K562 (cell line): ENCODE measurements around the gene ACADVL. TPM values are rescaled to one million over a fixed set of nuclear protein-coding genes. Genes with fewer than 3 reads are reported as not detected.

Experiments used
- ARNT ChIP-seq, 2 experiments: fragments of 450-650 bp; IDR thresholded peaks; 2 replicates each; pipeline ENCODE4 v1.6.1; 2016; ENCODE audit warnings: mild to moderate bottlenecking in 1 of 2
- CBFA2T2 ChIP-seq: fragments of 450-650 bp; conservative IDR thresholded peaks from 2 replicates; pipeline ENCODE4 v1.6.1; 2017; ENCODE audit warnings: mild to moderate bottlenecking
- CBFB ChIP-seq: sonication (generic); formaldehyde crosslinking; IDR thresholded peaks from 2 replicates; pipeline ENCODE4 v1.4.0; 2020; ENCODE audit warnings: mild to moderate bottlenecking, missing genetic modification reagents
- FOXO4 ChIP-seq: fragments of 450-650 bp; formaldehyde crosslinking; IDR thresholded peaks from 2 replicates; pipeline ENCODE4 v1.4.0; 2020; ENCODE audit warnings: mild to moderate bottlenecking, moderate library complexity
- GABPB2 ChIP-seq: fragments of 250-450 bp; sonication (Bioruptor Pico); conservative IDR thresholded peaks from 2 replicates; pipeline ENCODE4 v1.5.1; 2021; ENCODE audit warnings: mild to moderate bottlenecking
- LEF1 ChIP-seq: fragments of 450-650 bp; IDR thresholded peaks from 2 replicates; pipeline ENCODE4 v1.6.1; 2016; ENCODE audit warnings: mild to moderate bottlenecking
- MAFG ChIP-seq: fragments of 450-650 bp; conservative IDR thresholded peaks from 2 replicates; pipeline ENCODE4 v1.6.1; 2016; ENCODE audit warnings: missing genetic modification characterization, missing compliant biosample characterization
- MAFK ChIP-seq: IDR thresholded peaks from 2 replicates; pipeline ENCODE4 v1.6.1; 2011; ENCODE audit warnings: low read length, improper control_type of control experiment
- MBD1 ChIP-seq: fragments of 250-450 bp; sonication (Bioruptor Pico); IDR thresholded peaks from 2 replicates; pipeline ENCODE4 v1.8.0; 2022; ENCODE audit warnings: inconsistent platforms
- NKRF ChIP-seq: fragments of 450-650 bp; IDR thresholded peaks from 2 replicates; pipeline ENCODE4 v1.6.1; 2016; ENCODE audit warnings: borderline replicate concordance
- NR2F6 ChIP-seq: fragments of 450-650 bp; formaldehyde crosslinking; IDR thresholded peaks from 2 replicates; pipeline ENCODE4 v1.4.0; 2020; ENCODE audit warnings: mild to moderate bottlenecking
- RBFOX2 ChIP-seq: fragments of 200-400 bp; formaldehyde crosslinking; IDR thresholded peaks from 2 replicates; pipeline ENCODE4 v1.6.1; 2017; ENCODE audit warnings: low read depth, mild to moderate bottlenecking, low read length, moderate library complexity
- SMARCA4 ChIP-seq: fragments of 450-650 bp; IDR thresholded peaks from 2 replicates; pipeline ENCODE4 v1.6.1; 2016
- SMARCA5 ChIP-seq: fragments of 450-650 bp; IDR thresholded peaks from 2 replicates; pipeline ENCODE4 v1.6.1; 2016
- SMARCB1 ChIP-seq: IDR thresholded peaks from 2 replicates; pipeline ENCODE4 v1.6.1; 2011; ENCODE audit warnings: improper control_type of control experiment, low read depth; ENCODE audit not compliant: insufficient read length
- SMARCE1 ChIP-seq: fragments of 450-650 bp; IDR thresholded peaks from 2 replicates; pipeline ENCODE4 v1.7.1; 2016; ENCODE audit warnings: mild to moderate bottlenecking
- TBP ChIP-seq: optimal IDR thresholded peaks from 2 replicates; pipeline ENCODE3; 2011; ENCODE audit warnings: low read depth, low read length, improper control_type of control experiment
- TCF3 ChIP-seq: sonication (generic); formaldehyde crosslinking; IDR thresholded peaks from 2 replicates; pipeline ENCODE4 v1.4.0; 2020; ENCODE audit warnings: mild to moderate bottlenecking, missing genetic modification reagents
- THRB ChIP-seq: fragments of 450-650 bp; formaldehyde crosslinking; conservative IDR thresholded peaks from 2 replicates; pipeline ENCODE4 v1.4.0; 2022; ENCODE audit warnings: mild to moderate bottlenecking, missing genetic modification characterization
- YY1 ChIP-seq, 3 experiments: IDR thresholded peaks; 2 replicates each; pipeline ENCODE4 v1.6.1; 2011; ENCODE audit warnings: low read length in 2 of 3, mild to moderate bottlenecking in 2 of 3, moderate library complexity in 2 of 3, borderline replicate concordance in 1 of 3, control low read depth in 1 of 3, low read depth in 1 of 3; ENCODE audit not compliant: insufficient read depth in 3 of 3, insufficient replicate concordance in 2 of 3, control insufficient read depth in 1 of 3, insufficient read length in 1 of 3; ENCODE audit errors: extremely low read depth in 1 of 3
- ZEB2 ChIP-seq: fragments of 450-650 bp; IDR thresholded peaks from 2 replicates; pipeline ENCODE4 v1.6.1; 2016
- ZKSCAN8 ChIP-seq: fragments of 200-800 bp; sonication (Bioruptor generic); IDR thresholded peaks from 2 replicates; pipeline ENCODE4 v1.6.1; 2016; ENCODE audit warnings: missing genetic modification characterization, missing compliant biosample characterization
- ZNF184 ChIP-seq: sonication (generic); formaldehyde crosslinking; IDR thresholded peaks from 2 replicates; pipeline ENCODE4 v1.5.0; 2020; ENCODE audit warnings: missing genetic modification reagents
- polyA plus RNA-seq, 8 experiments: library from polyadenylated mRNA; depleted of rRNA in 4 of 8; stranded (reverse) in 5 of 8; unstranded in 3 of 8; fragments of >200 nt; fragmentation: Nextera tagmentation in 2 of 8; fragmentation: Illumina TruSeq in 1 of 8; extraction: Ambion mirVana in 2 of 8; extraction: Trizol in 1 of 8; gene quantifications; 2 replicates each; pipeline versions ENCODE4 v1.2.1 to v1.2.3, GENCODE V29; 2011 to 2014; ENCODE audit warnings: inconsistent platforms in 1 of 8, missing spikeins in 1 of 8
- total RNA-seq, 7 experiments: library from RNA; depleted of rRNA in 6 of 7; stranded (reverse); fragments of >200 nt in 6 of 7; fragmentation: Illumina TruSeq in 2 of 7; extraction: Trizol in 2 of 7; gene quantifications; 2 replicates each; pipeline versions ENCODE4 v1.2.1 to v1.2.3, GENCODE V29; 2011 to 2021; ENCODE audit warnings: low replicate concordance in 1 of 7

Gene ACADVL
- total and polyA plus RNA-seq, 9 of the 15 experiments (the other 6 are each of a cell fraction or from before 2014, with no cell fraction given): 25.5 to 449 (median 214) TPM

GRCh38 chr17:7262935-7263800 lies 43.4 kb downstream of the ACADVL start (continued):
- no peak for TF ChIP-seq MBD1 (CRISPR knock-in tag)
- TF ChIP-seq SMARCA5: peak; percentile 92
- no peak for TF ChIP-seq ZNF184
- no peak for TF ChIP-seq CBFB (CRISPR knock-in tag)
- no peak for TF ChIP-seq SMARCB1
- TF ChIP-seq TCF3 (CRISPR knock-in tag): no peak
- TF ChIP-seq GABPB2 (CRISPR knock-in tag): no peak
- peak; percentile 56 for TF ChIP-seq TBP
- no peak for TF ChIP-seq ZKSCAN8 (CRISPR knock-in tag)
- TF ChIP-seq YY1 (IDR thresholded peaks at IDR 0.05; ENCODE audit: borderline replicate concordance in 1 of 3, control insufficient read depth in 1 of 3, extremely low read depth in 1 of 3, insufficient read depth in 3 of 3, insufficient read length in 1 of 3, insufficient replicate concordance in 2 of 3, low read depth in 1 of 3, low read length in 2 of 3): peak in 1 of 3 experiments; percentile 33
- TF ChIP-seq NKRF: peak; percentile 27; the same call in 1 of the 2 replicates
- peak; percentile 60; the same call in 1 of the 2 replicates for TF ChIP-seq SMARCA4
- TF ChIP-seq THRB (CRISPR knock-in tag): peak; percentile 51; the same call in 1 of the 2 replicates
- no peak for TF ChIP-seq FOXO4 (CRISPR knock-in tag)
- TF ChIP-seq MAFK: no peak
- TF ChIP-seq SMARCE1: peak; percentile 64; the same call in 1 of the 2 replicates
- peak; percentile 45 to 72; a peak in 2 of 4 replicates for TF ChIP-seq ARNT (IDR thresholded peaks at IDR 0.05)
- TF ChIP-seq ZEB2: peak; percentile 59
- no peak for TF ChIP-seq MAFG (tag)
- no peak for TF ChIP-seq NR2F6 (CRISPR knock-in tag)
- TF ChIP-seq LEF1: peak; percentile 82
- TF ChIP-seq RBFOX2: peak; percentile 58; the same call in 1 of the 2 replicates
- TF ChIP-seq CBFA2T2: no peak
